Glomerular visceral epithelial cell (primary cell): ENCODE data around the gene NLK.
"Not testable (repeated sequence)": the region's sequence is repeated elsewhere in the genome, so short reads cannot be mapped to it uniquely, and the experiment has no call there.

ENCODE experiments used
- DNase-seq: peaks from one replicate; pipeline ENCODE4 v3.0.0-alpha.2; 2016; ENCODE audit errors: extremely low spot score

Gene NLK

GRCh38 chr17:28042657-28042720 lies at the start of gene NLK:
Gene NLK (plus strand): TSS chr17:28042677. CDS start chr17:28042874, 197 bp downstream.
- no peak for DNase-seq

GRCh38 chr17:27993161-27993695 lies 49.2 kb upstream of the NLK start:
- DNase-seq: no peak

GRCh38 chr17:27993723-27994310 lies 48.7 kb upstream of the NLK start:
- DNase-seq: no peak

- DNase-seq: no peak
Observed at GRCh38 chr17:27994586-27994985, 47.9 kb upstream of the NLK start.

- no peak for DNase-seq
Observed at GRCh38 chr17:27995554-27995953, 46.9 kb upstream of the NLK start.

- no peak for DNase-seq
Observed at GRCh38 chr17:27996202-27997043, 46.1 kb upstream of the NLK start.

GRCh38 chr17:27997044-27997401 lies 45.5 kb upstream of the NLK start:
- DNase-seq: no peak

GRCh38 chr17:27997522-27997921 lies 45.0 kb upstream of the NLK start:
- no peak for DNase-seq

- DNase-seq: no peak
Observed at GRCh38 chr17:28001149-28001548, 41.3 kb upstream of the NLK start.

GRCh38 chr17:28004344-28004743 lies 38.1 kb upstream of the NLK start:
- no peak for DNase-seq

GRCh38 chr17:28007925-28008324 lies 34.6 kb upstream of the NLK start:
- DNase-seq: not testable (repeated sequence)

GRCh38 chr17:28008513-28008912 lies 34.0 kb upstream of the NLK start:
- DNase-seq: peak; percentile 56

GRCh38 chr17:28010406-28010805 lies 32.1 kb upstream of the NLK start:
- no peak for DNase-seq

GRCh38 chr17:28018439-28019070 lies 23.9 kb upstream of the NLK start:
- no peak for DNase-seq

- DNase-seq: no peak
Observed at GRCh38 chr17:28020515-28020914, 22.0 kb upstream of the NLK start.

- DNase-seq: no peak
Observed at GRCh38 chr17:28029044-28029443, 13.4 kb upstream of the NLK start.

- DNase-seq: no peak
Observed at GRCh38 chr17:28030386-28030785, 12.1 kb upstream of the NLK start.

- no peak for DNase-seq
Observed at GRCh38 chr17:28031174-28031573, 11.3 kb upstream of the NLK start.

GRCh38 chr17:28033972-28034714 lies 8.3 kb upstream of the NLK start:
- DNase-seq: peak; percentile 52

GRCh38 chr17:28035452-28035851 lies 7.0 kb upstream of the NLK start:
- DNase-seq: not testable (repeated sequence)

GRCh38 chr17:28035884-28036283 lies 6.6 kb upstream of the NLK start:
- not testable (repeated sequence) for DNase-seq

- no peak for DNase-seq
Observed at GRCh38 chr17:28038802-28039201, 3.7 kb upstream of the NLK start.

- DNase-seq: no peak
Observed at GRCh38 chr17:28039251-28039650, 3.2 kb upstream of the NLK start.
